Measurements from ENCODE around the gene LENG1.

Gene LENG1

DNA sequence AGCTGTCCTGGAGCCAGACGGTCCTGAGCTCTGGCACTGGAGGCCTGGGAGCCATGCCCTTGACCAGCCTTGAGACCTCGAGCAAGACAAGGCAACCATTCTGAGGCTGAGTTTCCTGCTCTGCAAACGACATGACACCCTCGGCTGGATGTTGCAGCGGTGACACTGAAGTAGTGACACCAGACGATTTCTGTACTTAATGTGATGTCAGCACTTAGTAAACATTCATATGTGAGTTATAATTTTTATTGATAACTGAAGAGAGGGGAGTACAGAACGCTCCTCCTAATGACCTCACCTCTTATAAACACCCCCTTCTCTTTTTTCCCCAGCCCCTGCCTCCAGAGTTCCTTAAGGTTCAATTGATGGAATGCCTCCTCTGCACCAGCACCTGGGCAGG, 51.0 kb downstream of the LENG1 start:
- DNase-seq, result no peak

DNA sequence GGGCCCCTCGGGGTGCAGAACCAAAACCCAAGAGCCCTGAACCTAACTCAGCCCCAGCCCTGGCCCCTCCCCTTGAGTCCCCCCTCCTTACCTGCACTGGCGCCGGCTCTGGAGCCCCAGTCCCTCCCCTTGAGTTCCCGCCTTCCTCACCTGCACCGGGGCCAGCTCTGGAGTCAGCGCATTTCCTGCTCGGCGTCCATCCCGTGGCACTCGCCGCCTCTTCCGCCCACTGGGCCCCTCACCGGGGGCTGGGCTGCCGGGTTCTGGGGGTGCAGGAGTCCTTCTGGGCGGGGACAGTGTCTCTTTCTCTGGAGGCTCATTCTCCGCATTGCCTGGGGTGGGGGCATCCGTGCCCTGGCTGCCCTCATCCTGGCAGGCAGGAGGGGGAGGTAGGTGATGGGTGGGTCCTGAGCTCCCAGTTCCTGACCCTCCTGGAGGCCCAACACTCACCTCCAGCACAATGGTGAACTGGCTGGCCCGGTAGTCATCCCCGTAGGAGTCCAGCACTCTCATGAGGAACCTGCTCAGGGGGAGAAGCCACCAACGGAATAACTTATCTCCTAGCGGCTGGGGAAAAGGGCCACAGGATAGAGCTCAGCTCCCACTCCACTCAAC, 51.5 kb downstream of the LENG1 start:
- DNase-seq, result no peak

DNA sequence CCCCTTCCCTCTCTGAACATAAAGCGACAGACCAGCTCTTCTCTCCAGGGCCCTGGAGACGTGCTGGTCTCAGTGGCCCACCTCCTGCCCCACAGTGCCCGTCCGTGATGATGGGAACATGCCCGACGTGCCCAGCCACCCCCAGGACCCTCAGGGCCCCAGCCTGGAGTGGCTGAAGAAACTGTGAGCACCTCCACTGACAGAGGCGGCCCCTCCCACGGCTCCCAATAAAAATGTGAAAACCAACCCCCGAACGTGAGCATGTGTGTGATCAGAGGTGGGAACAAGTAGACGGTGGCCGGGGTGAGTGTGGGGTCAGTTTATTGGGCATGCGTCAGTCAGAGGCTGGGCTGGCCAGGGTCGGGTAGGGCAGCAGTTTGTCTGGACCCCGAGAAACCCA, 52.8 kb downstream of the LENG1 start:
- DNase-seq, result no peak

DNA sequence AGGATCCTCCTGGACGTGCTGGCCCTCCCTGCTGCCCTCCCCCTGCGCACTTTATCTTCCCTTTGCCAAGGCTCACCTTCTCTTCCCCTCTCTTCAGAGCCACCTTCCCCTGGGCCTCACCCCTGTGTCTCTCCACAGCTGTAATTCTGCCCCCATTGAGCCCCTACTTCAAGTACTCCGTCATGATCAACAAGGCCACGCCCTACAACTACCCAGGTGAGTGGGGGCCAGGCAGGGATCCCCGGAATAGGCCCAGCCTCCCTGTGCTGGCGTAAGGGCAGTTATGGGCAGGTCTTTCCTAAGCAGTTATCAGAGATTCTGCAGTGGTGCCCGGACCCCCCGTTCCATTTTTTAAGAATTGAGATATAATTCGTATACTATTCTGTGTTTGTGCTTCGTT, 53.7 kb downstream of the LENG1 start:
- DNase-seq, result no peak

Measured in fibroblast of skin of back (primary cell).